ENCODE measurements around the gene ROR1. TPM values are rescaled to one million over a fixed set of nuclear protein-coding genes. Genes with fewer than 3 reads are reported as not detected.

Gene ROR1
- total and polyA plus RNA-seq, 2 donors (not counting 3 experiments of a cell fraction or from before 2014, with no cell fraction given), result 2.6 to 3.5 TPM

DNA sequence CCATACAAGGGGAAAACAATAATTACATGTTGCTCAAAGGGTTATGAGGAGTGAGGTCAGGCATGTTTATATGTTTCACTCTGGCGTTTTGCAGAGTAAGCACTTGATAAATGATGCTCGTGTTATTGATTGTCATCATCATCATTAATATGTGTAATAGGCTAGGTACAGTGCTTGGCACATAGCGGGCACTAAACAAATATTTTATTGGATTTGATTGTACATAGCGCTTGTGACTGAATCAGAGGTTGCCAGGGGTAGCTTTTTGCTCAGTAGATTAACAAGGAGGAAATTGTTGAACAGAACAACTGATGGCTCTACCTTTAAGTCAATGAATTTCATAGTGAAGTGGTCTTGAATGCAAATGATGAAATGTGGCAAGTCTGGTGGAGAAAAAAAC lies 91.7 kb downstream of the ROR1 start:
- H3K79me2 ChIP-seq (ENCODE audit: control insufficient read depth, insufficient read depth, low read length), result no peaks in the 10 kb centered on the region
- no peaks in the 10 kb centered on the region for H3K4me1 ChIP-seq (ENCODE audit: control insufficient read depth, extremely low read depth, insufficient read depth, low read length)
- no peak overlapping the region for H3K9ac ChIP-seq (replicated peaks; ENCODE audit: extremely low read depth, insufficient read depth, low read length)
- dilution Hi-C loops (cut with MboI; ENCODE audit: extremely low pct_ligation_motif_present, low sequenced_read_pairs) (no loop called here), intact Hi-C loops (cut with micrococcal nuclease) (no loop called here)
- no peaks in the 10 kb centered on the region for H3K27me3 ChIP-seq (ENCODE audit: control insufficient read depth in 2 of 2, insufficient read depth in 2 of 2, low read length in 2 of 2)
- no peak overlapping the region for H3K4me3 ChIP-seq (replicated peaks in 1 of 3; ENCODE audit: insufficient read depth in 1 of 3, low read depth in 1 of 3, low read length in 3 of 3)
- no TSS peak for BruUV-seq (replicated peaks)
- no peak overlapping the region for H3K4me2 ChIP-seq (ENCODE audit: insufficient read depth, low read length)
- FAIRE-seq (no peak), DNase-seq (ENCODE audit: low read depth, low spot score) (no peak)
- TF ChIP-seq MYC (IDR thresholded peaks at IDR 0.05; ENCODE audit: low read depth, low read length), result no peak
- no peak for TF ChIP-seq FOS (IDR thresholded peaks at IDR 0.05; ENCODE audit: borderline replicate concordance, insufficient read depth, low read length)
- no peak for TF ChIP-seq POLR2A (IDR thresholded peaks at IDR 0.05; ENCODE audit: low read depth, low read length)
- TF ChIP-seq, protein P1, sequence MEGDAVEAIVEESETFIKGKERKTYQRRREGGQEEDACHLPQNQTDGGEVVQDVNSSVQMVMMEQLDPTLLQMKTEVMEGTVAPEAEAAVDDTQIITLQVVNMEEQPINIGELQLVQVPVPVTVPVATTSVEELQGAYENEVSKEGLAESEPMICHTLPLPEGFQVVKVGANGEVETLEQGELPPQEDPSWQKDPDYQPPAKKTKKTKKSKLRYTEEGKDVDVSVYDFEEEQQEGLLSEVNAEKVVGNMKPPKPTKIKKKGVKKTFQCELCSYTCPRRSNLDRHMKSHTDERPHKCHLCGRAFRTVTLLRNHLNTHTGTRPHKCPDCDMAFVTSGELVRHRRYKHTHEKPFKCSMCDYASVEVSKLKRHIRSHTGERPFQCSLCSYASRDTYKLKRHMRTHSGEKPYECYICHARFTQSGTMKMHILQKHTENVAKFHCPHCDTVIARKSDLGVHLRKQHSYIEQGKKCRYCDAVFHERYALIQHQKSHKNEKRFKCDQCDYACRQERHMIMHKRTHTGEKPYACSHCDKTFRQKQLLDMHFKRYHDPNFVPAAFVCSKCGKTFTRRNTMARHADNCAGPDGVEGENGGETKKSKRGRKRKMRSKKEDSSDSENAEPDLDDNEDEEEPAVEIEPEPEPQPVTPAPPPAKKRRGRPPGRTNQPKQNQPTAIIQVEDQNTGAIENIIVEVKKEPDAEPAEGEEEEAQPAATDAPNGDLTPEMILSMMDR (IDR thresholded peaks at IDR 0.05; ENCODE audit: extremely low read depth in 1 of 2, insufficient read depth in 1 of 2, low read depth in 1 of 2, low read length in 2 of 2), result no peak
- no peak for TF ChIP-seq EZH2 (IDR thresholded peaks at IDR 0.05; ENCODE audit: borderline replicate concordance, low read depth, low read length, severe bottlenecking)
- no peak for TF ChIP-seq JUN (IDR thresholded peaks at IDR 0.05; ENCODE audit: borderline replicate concordance, insufficient read depth, insufficient read length, low read depth)
- TF ChIP-seq, protein P2, sequence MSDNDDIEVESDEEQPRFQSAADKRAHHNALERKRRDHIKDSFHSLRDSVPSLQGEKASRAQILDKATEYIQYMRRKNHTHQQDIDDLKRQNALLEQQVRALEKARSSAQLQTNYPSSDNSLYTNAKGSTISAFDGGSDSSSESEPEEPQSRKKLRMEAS (IDR thresholded peaks at IDR 0.05; ENCODE audit: insufficient read depth, insufficient read length), result no peak
- TF ChIP-seq GATA2 (IDR thresholded peaks at IDR 0.05; ENCODE audit: insufficient read depth, insufficient read length, low read depth, low read length), result no peak
- TF ChIP-seq POLR2AphosphoS5 (IDR thresholded peaks at IDR 0.05; ENCODE audit: insufficient read depth, low read depth, low read length), result no peak
- no peak overlapping the region for H2AFZ ChIP-seq (ENCODE audit: low read depth, low read length)
- no peak overlapping the region for H3K27ac ChIP-seq (ENCODE audit: insufficient read depth, low read depth, low read length)
- ChIA-PET CTCF (interaction anchor here (0.8 to 2.5 kb wide), 3 partner anchors 25 to 174 kb away, joined by 3 to 16 read pairs (median 3); no protein-coding TSS in a partner anchor), POLR2A (interaction anchor here (0.6 kb wide), 1 partner anchor 15 kb away, joined by 4 read pairs; no protein-coding TSS in a partner anchor)
- no peaks in the 10 kb centered on the region for H3K9me1 ChIP-seq (replicated peaks; ENCODE audit: control insufficient read depth, extremely low read depth, insufficient read depth, low read length)
- no peaks in the 10 kb centered on the region for H4K20me1 ChIP-seq (replicated peaks; ENCODE audit: control insufficient read depth, extremely low read depth, insufficient read depth, low read length)
- no peaks in the 10 kb centered on the region for H3K9me3 ChIP-seq (replicated peaks; ENCODE audit: control insufficient read depth, insufficient read depth, low read length)
- H3K36me3 ChIP-seq (ENCODE audit: control insufficient read depth in 2 of 2, extremely low read depth in 1 of 2, insufficient read depth in 2 of 2, low read length in 2 of 2), result no peaks in the 10 kb centered on the region

Data from endothelial cell of umbilical vein (primary cell).